HL-60 (cell line): ENCODE results near the gene MPO.

Experiments used
- DNase-seq, 2 experiments: peaks; one replicate each; pipeline ENCODE4 v3.0.0-alpha.2; 2010 to 2020; ENCODE audit warnings: low read depth in 1 of 2, low spot score in 1 of 2
- H3K27ac ChIP-seq: fragments of 250-450 bp; sonication (Bioruptor Pico); replicated peaks from 2 replicates; pipeline ENCODE4 v1.5.1; 2020; ENCODE audit warnings: mild to moderate bottlenecking, moderate library complexity
- H3K27me3 ChIP-seq: fragments of 250-450 bp; sonication (Bioruptor Pico); 2 replicates; pipeline ENCODE4 v1.5.1; 2021; ENCODE audit warnings: mild to moderate bottlenecking, moderate library complexity; ENCODE audit not compliant: insufficient read depth, poor library complexity, severe bottlenecking
- H3K4me3 ChIP-seq: replicated peaks from 2 replicates; pipeline ENCODE4 v1.5.1; 2011; ENCODE audit warnings: mild to moderate bottlenecking, control low read depth, low read length; ENCODE audit not compliant: insufficient read depth
- CTCF ChIP-seq: IDR thresholded peaks from one replicate; pipeline ENCODE4 v1.5.1; 2011; ENCODE audit warnings: low read length, control low read depth, inconsistent platforms; ENCODE audit not compliant: insufficient read depth
- GABPA ChIP-seq: IDR thresholded peaks from 2 replicates; pipeline ENCODE4 v1.6.1; 2012; ENCODE audit warnings: low read depth
- POLR2AphosphoS5 ChIP-seq: IDR thresholded peaks from 2 replicates; pipeline ENCODE4 v1.6.1; 2012; ENCODE audit warnings: low read depth
- REST ChIP-seq: IDR thresholded peaks from 2 replicates; pipeline ENCODE4 v1.6.1; 2012; ENCODE audit warnings: low read depth; ENCODE audit not compliant: insufficient replicate concordance
- SPI1 ChIP-seq: IDR thresholded peaks from 2 replicates; pipeline ENCODE4 v1.6.1; 2012; ENCODE audit warnings: low read depth, mild to moderate bottlenecking, borderline replicate concordance

The MPO gene

GRCh38 chr17:58319173-58320162 is 38.7 kb upstream of the MPO start:
- no peak overlapping the region for H3K4me3 ChIP-seq
- TF ChIP-seq GABPA, result no peak
- TF ChIP-seq CTCF, result no peak
- no peak for TF ChIP-seq REST
- TF ChIP-seq POLR2AphosphoS5, result no peak
- TF ChIP-seq SPI1, result no peak
- no peak for DNase-seq
- H3K27me3 ChIP-seq, result no peaks in the 10 kb centered on the region
- H3K27ac ChIP-seq, result no peak overlapping the region

GRCh38 chr17:58318627-58319172 is 38.0 kb upstream of the MPO start:
- no peak overlapping the region for H3K4me3 ChIP-seq
- no peak for TF ChIP-seq GABPA
- no peak for TF ChIP-seq CTCF
- no peak for TF ChIP-seq SPI1
- no peak for TF ChIP-seq REST
- TF ChIP-seq POLR2AphosphoS5, result no peak
- DNase-seq, result no peak
- no peaks in the 10 kb centered on the region for H3K27me3 ChIP-seq
- H3K27ac ChIP-seq, result no peak overlapping the region

GRCh38 chr17:58318065-58318481 is 37.3 kb upstream of the MPO start:
- TF ChIP-seq SPI1 (no peak), REST (no peak), GABPA (no peak), POLR2AphosphoS5 (no peak), CTCF (no peak)
- no peak for DNase-seq
- Histone ChIP-seq H3K4me3 (no peak overlapping the region), H3K27ac (no peak overlapping the region), H3K27me3 (no peaks in the 10 kb centered on the region)
